Right lobe of liver (tissue), 6 donors: ENCODE results near the gene PRAC1. TPM values are rescaled to one million over a fixed set of nuclear protein-coding genes. Genes with fewer than 3 reads are reported as not detected.

ENCODE experiments used
- ATAC-seq, 4 donors: fragments of 200-7000 bp; cut with Tn5 transposase; one replicate each; pipeline ENCODE4 v1.9.1; 2020; ENCODE audit warnings: mild to moderate bottlenecking in 4 of 4, moderate library complexity in 4 of 4
- DNase-seq, 3 donors: peaks; one replicate each; pipeline ENCODE4 v3.0.0-alpha.2; 2020
- H3K27ac ChIP-seq, 3 donors: fragments of 200-600 bp; one replicate each; pipeline ENCODE4 v1.8.0; 2022
- H3K27me3 ChIP-seq, 2 donors: fragments of 200-600 bp; one replicate each; pipeline ENCODE4 v1.8.0; 2022
- H3K36me3 ChIP-seq, 4 donors: fragments of 200-600 bp; sonication (generic) in 1 of 4; one replicate each; pipeline versions ENCODE4 v1.5.1 to v1.8.0; 2017 to 2022; ENCODE audit warnings: control low read depth in 1 of 4
- H3K4me1 ChIP-seq, 4 donors: fragments of 200-600 bp; sonication (generic) in 1 of 4; one replicate each; pipeline versions ENCODE4 v1.5.1 to v1.8.0; 2017 to 2022; ENCODE audit warnings: control low read depth in 1 of 4
- H3K4me3 ChIP-seq, 3 donors: fragments of 200-600 bp; one replicate each; pipeline ENCODE4 v1.8.0; 2022
- H3K9me3 ChIP-seq, 4 donors: fragments of 200-600 bp; sonication (generic) in 1 of 4; one replicate each; pipeline versions ENCODE4 v1.5.1 to v1.8.0; 2017 to 2022; ENCODE audit warnings: control low read depth in 1 of 4
- POLR2A ChIP-seq: fragments of 450-650 bp; IDR thresholded peaks from one replicate; pipeline ENCODE4 v1.6.1; 2017; ENCODE audit warnings: antibody characterized with exemption, mild to moderate bottlenecking
- WGBS: methylation state at CpG from one replicate; pipeline ENCODE4 v1.1.6; 2018; ENCODE audit warnings: low coverage, low lambda C conversion rate; ENCODE audit not compliant: insufficient coverage; ENCODE audit errors: missing lambda C conversion rate; 5-methylcytosine and 5-hydroxymethylcytosine counted together
- intact Hi-C, 2 donors: fragments of 100-400 bp; cut with DNase I; formaldehyde crosslinking; loops; one replicate each; pipeline versions ENCODE4 v1.11.2 to v1.14.1; 2022
- total RNA-seq, 6 experiments: library from RNA; depleted of rRNA in 2 of 6; stranded (reverse); fragments of >200 nt in 2 of 6; fragmentation: NEBNext Ultra II Directional in 3 of 6; extraction: Animal tissue kit (Norgen Biotek cat#: 25700) in 3 of 6; gene quantifications; one replicate each; pipeline versions ENCODE4 v1.1.0 to v1.2.4, GENCODE V29; 2016 to 2023
- TF ChIP-seq, protein P1 (sequence below), 4 donors: fragments of 200-600 bp in 3 of 4; fragments of 450-650 bp in 1 of 4; IDR thresholded peaks; one replicate each; pipeline versions ENCODE4 v1.5.1 to v1.8.0; 2016 to 2022; ENCODE audit warnings: antibody characterized with exemption in 4 of 4, mild to moderate bottlenecking in 2 of 4
- donor health status: DM: no; HTN: yes; CAD: no.
- donor health status: DM: no; HTN: no; CAD: no.
- donor health status: DM: no; HTN: no; CAD: no.
- donor health status: DM: no; HTN: yes; CAD: no.
- donor health status: DM: no; HTN: yes; CAD: no.

The PRAC1 gene
- total RNA-seq, 6 experiments from 2014 or later, result not detected

DNA sequence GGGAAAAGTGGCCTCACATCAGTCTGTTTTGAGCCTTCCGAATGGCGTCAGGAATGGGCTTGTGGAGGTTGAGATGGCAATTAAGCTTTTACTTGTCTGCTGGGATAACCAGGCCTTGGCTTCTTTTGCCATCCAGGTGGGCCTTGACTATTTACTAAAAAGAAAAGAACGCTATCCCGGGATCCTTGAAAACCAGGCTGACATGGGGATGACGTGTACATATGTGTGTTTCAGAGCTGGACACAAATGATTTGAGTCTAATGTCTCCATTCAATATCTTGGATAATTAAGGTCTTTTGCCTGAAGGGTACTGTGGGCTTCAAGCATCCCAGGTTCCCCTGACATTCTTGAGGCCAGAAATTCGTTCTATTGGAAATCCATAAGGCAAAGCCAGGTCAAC is 38.8 kb upstream of the PRAC1 start:
- ATAC-seq, result no peak
- no peaks in the 10 kb centered on the region for H3K4me1 ChIP-seq
- no peak for TF ChIP-seq POLR2A
- TF ChIP-seq, protein P1, sequence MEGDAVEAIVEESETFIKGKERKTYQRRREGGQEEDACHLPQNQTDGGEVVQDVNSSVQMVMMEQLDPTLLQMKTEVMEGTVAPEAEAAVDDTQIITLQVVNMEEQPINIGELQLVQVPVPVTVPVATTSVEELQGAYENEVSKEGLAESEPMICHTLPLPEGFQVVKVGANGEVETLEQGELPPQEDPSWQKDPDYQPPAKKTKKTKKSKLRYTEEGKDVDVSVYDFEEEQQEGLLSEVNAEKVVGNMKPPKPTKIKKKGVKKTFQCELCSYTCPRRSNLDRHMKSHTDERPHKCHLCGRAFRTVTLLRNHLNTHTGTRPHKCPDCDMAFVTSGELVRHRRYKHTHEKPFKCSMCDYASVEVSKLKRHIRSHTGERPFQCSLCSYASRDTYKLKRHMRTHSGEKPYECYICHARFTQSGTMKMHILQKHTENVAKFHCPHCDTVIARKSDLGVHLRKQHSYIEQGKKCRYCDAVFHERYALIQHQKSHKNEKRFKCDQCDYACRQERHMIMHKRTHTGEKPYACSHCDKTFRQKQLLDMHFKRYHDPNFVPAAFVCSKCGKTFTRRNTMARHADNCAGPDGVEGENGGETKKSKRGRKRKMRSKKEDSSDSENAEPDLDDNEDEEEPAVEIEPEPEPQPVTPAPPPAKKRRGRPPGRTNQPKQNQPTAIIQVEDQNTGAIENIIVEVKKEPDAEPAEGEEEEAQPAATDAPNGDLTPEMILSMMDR (IDR thresholded peaks at IDR 0.05), result no peak
- DNase-seq, result no peak
- H3K9me3 ChIP-seq, result no peaks in the 10 kb centered on the region
- peaks cover 0 to 10% of the 10 kb centered on the region in 2 donors for H3K27me3 ChIP-seq
- H3K27ac ChIP-seq, result no peak overlapping the region
- H3K4me3 ChIP-seq, result no peak overlapping the region
- intact Hi-C loops, result no loop called here
- WGBS, result 67% methylated on average over 6 of the region's 6 CpGs
- H3K36me3 ChIP-seq, result no peaks in the 10 kb centered on the region

DNA sequence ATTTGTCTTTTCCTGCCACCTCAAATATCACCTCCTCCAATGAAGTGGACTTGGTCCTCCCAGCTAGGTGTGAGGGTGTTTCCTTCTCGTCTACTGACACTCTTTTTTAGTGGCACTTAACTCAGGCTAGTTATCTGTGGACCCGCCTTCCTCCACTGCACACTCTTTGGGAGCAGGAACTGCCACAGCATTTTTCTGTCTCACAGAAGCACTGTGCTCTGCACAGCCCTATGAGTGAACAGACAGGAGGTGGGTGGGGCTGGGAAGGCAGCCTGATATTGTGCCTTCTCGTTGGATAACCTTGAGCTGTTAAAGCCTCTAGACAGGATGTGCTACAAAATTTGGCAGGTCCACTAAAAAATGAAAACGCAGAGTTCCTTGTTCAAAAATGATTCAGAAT is 38.1 kb upstream of the PRAC1 start:
- ATAC-seq, result peak; percentile 47 to 78 (median 62)
- DNase-seq, result no peak
- H3K27me3 ChIP-seq, result peaks cover 0 to 17% of the 10 kb centered on the region in 2 donors
- intact Hi-C loops, result no loop called here
- no peaks in the 10 kb centered on the region for H3K9me3 ChIP-seq
- 30% methylated on average over 4 of the region's 4 CpGs for WGBS
- no peak overlapping the region for H3K27ac ChIP-seq
- TF ChIP-seq POLR2A, result no peak
- TF ChIP-seq, protein P1 (IDR thresholded peaks at IDR 0.05), result no peak
- H3K36me3 ChIP-seq, result no peaks in the 10 kb centered on the region
- no peak overlapping the region for H3K4me3 ChIP-seq
- H3K4me1 ChIP-seq, result no peaks in the 10 kb centered on the region

DNA sequence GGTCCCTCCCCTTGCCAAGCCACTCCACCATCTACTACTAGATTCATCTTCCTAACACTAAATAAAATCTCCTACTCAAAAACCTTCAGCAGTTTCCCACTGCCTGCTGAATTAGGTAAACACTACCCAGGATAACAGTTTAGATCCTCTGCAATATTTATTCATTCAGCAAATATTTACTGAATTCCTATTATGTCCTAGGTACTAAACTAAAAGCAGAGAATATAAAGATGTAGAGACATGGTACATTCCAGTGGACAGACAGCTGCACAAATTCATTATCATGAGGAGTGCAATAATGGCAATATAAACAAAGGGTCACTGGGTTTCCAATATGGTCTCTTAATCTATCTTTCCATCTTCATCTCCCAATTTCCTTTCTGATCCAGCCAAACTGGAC is 37.0 kb upstream of the PRAC1 start:
- H3K4me3 ChIP-seq, result no peak overlapping the region
- H3K9me3 ChIP-seq, result no peaks in the 10 kb centered on the region
- ATAC-seq (no peak), DNase-seq (no peak)
- intact Hi-C loops, result no loop called here
- H3K27ac ChIP-seq, result no peak overlapping the region
- no peaks in the 10 kb centered on the region for H3K36me3 ChIP-seq
- no peak for TF ChIP-seq POLR2A
- TF ChIP-seq, protein P1 (IDR thresholded peaks at IDR 0.05), result no peak
- H3K4me1 ChIP-seq, result no peaks in the 10 kb centered on the region
- H3K27me3 ChIP-seq, result peaks cover 0 to 28% of the 10 kb centered on the region in 2 donors

DNA sequence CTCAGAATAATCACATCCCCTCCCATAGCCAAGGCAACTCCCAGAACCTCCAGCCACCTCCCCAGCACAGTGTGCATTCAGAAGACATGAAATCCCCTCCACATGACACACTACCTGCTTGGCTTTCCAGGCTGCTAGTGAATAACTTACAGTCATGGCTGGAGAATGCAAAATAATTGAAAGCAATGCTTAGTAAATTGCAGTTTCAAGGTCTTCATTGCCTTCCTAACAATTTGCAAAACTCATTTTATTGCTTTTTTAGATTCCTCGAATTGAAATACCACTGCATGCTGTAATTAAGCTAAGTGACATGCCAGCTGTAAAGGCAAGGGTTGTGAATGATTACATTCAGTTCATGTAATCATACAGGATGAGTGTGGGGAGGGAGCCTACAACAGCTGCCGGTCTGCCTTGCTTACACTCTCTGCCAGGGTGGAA is 35.2 kb upstream of the PRAC1 start:
- H3K4me1 ChIP-seq, result no peaks in the 10 kb centered on the region
- H3K27me3 ChIP-seq, result peaks cover under 1 to 36% of the 10 kb centered on the region in 2 donors
- 44% methylated on average over 2 of the region's 2 CpGs for WGBS
- no peaks in the 10 kb centered on the region for H3K36me3 ChIP-seq
- H3K4me3 ChIP-seq, result no peak overlapping the region
- intact Hi-C loops, result no loop called here
- ATAC-seq, result no peak
- DNase-seq, result no peak
- H3K9me3 ChIP-seq, result no peaks in the 10 kb centered on the region
- TF ChIP-seq, protein P1 (IDR thresholded peaks at IDR 0.05), result no peak
- TF ChIP-seq POLR2A, result no peak
- H3K27ac ChIP-seq, result no peak overlapping the region

DNA sequence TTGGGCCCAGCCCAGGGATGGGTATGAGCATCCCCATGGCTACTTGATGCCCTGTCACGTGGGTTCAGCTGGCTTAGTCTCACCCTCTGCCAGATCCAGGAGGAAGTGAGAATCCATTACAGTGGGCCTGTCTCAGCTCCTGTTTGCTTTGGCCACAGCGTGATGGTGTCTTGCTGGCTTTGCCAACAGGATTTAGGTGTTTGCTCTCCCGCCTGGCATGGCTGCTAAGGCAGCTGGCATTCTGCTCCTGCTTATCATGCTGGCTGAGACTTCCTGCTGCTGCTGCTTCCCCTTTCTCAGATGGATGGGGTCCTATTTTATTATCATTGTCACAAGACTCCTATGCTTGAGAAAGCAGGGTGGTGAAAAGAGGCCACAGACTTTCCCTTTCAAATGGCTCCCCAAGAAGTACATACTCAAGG is 34.5 kb upstream of the PRAC1 start:
- no peak for ATAC-seq
- H3K4me3 ChIP-seq, result no peak overlapping the region
- no peaks in the 10 kb centered on the region for H3K9me3 ChIP-seq
- no peaks in the 10 kb centered on the region for H3K4me1 ChIP-seq
- peaks cover 7 to 37% of the 10 kb centered on the region in 2 donors for H3K27me3 ChIP-seq
- no peak overlapping the region for H3K27ac ChIP-seq
- intact Hi-C loops, result no loop called here
- TF ChIP-seq POLR2A, result no peak
- TF ChIP-seq, protein P1 (IDR thresholded peaks at IDR 0.05), result no peak
- H3K36me3 ChIP-seq, result no peaks in the 10 kb centered on the region
- no peak for DNase-seq
- 8% methylated on average over 1 of the region's 3 CpGs for WGBS
